Measurements from ENCODE around the gene RNF225. TPM values are rescaled to one million over a fixed set of nuclear protein-coding genes. Genes with fewer than 3 reads are reported as not detected.

The RNF225 gene
- total RNA-seq, 1 donor from 2014 or later, result not detected

DNA sequence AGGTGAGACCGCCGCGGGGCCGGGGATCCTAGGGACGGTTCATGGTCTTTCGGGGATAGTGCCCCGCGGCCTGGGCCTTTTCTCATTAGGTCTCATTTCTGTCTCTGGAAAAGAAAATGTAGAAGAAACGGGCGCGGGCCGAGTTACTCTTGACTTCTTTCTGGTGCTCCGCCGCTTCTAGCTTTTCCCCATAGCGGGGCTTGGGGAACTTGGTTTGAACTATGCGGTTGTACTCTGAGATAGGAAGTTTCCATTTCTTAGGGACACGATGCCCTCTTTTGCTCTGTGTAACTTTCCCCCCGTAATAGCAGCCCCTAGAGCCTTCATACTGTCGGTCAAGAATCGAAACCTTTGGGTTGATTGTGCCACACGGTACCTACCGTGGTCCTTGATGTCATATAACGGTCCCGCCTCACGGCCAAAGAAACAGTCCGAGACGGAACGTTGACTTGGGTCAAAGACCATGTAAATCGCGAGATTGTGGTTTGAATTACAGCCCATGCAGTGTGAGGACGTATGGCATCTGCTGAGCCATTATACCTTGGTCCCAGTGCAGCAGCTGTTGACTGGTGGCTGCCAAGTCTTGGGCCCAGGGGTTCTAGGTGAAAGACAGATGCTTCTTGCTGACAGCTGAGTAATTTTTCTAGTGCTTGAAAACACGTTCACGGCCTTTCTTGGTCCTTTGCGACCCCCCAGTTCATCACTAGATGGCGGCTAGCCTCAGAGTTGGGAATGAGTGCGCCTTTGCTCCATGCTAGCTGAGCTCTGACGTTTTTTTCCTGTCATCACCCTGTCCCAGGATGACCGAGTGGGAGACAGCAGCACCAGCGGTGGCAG is 7.9 kb upstream of the RNF225 start:
- Histone ChIP-seq H3K9ac (ENCODE audit: low read depth in 1 of 3, low read length in 3 of 3) (peak overlapping the region; percentile 69 to 99 (median 98)), H3K4me1 (ENCODE audit: control insufficient read depth in 3 of 3, insufficient read depth in 3 of 3, low read length in 3 of 3) (peaks cover 20 to 31% (median 31%) of the 10 kb centered on the region in 3 donors), H3K27me3 (ENCODE audit: control insufficient read depth in 3 of 3, insufficient read depth in 3 of 3, low read length in 3 of 3) (no peaks in the 10 kb centered on the region), H3K4me3 (ENCODE audit: low read length in 3 of 3) (peak overlapping the region; percentile 71 to 95 (median 91)), H3K36me3 (ENCODE audit: control insufficient read depth in 3 of 3, insufficient read depth in 3 of 3, low read length in 3 of 3) (peaks cover 9 to 15% (median 10%) of the 10 kb centered on the region in 3 donors), H3K9me3 (ENCODE audit: control insufficient read depth in 3 of 3, low read length in 3 of 3) (no peaks in the 10 kb centered on the region), H3K27ac (ENCODE audit: low read depth, low read length) (peak overlapping the region; percentile 98)

DNA sequence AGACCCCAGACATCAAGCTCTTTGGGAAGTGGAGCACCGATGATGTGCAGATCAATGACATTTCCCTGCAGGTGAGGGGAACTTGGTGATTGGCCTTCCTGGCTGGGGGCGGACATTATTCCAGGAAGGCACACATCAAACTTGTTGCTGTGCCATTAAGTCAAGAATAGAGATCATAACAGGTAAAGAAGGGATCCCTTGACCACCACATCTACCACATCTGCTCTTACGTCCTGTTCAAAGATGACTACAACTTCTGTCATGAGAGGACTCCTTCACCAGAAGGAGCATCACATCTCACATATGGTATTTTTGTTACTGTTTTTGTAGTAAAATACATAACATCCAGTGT is 7.3 kb upstream of the RNF225 start:
- Histone ChIP-seq H3K4me1 (ENCODE audit: control insufficient read depth in 3 of 3, insufficient read depth in 3 of 3, low read length in 3 of 3) (peaks cover 20 to 31% (median 31%) of the 10 kb centered on the region in 3 donors), H3K27ac (ENCODE audit: low read depth, low read length) (no peak overlapping the region), H3K9ac (ENCODE audit: low read depth in 1 of 3, low read length in 3 of 3) (peak overlapping the region; percentile 10 to 99 (median 98)), H3K27me3 (ENCODE audit: control insufficient read depth in 3 of 3, insufficient read depth in 3 of 3, low read length in 3 of 3) (no peaks in the 10 kb centered on the region), H3K9me3 (ENCODE audit: control insufficient read depth in 3 of 3, low read length in 3 of 3) (no peaks in the 10 kb centered on the region), H3K4me3 (ENCODE audit: low read length in 3 of 3) (peak overlapping the region; percentile 71 to 95 (median 91)), H3K36me3 (ENCODE audit: control insufficient read depth in 3 of 3, insufficient read depth in 3 of 3, low read length in 3 of 3) (peaks cover 15 to 21% (median 16%) of the 10 kb centered on the region in 3 donors)

DNA sequence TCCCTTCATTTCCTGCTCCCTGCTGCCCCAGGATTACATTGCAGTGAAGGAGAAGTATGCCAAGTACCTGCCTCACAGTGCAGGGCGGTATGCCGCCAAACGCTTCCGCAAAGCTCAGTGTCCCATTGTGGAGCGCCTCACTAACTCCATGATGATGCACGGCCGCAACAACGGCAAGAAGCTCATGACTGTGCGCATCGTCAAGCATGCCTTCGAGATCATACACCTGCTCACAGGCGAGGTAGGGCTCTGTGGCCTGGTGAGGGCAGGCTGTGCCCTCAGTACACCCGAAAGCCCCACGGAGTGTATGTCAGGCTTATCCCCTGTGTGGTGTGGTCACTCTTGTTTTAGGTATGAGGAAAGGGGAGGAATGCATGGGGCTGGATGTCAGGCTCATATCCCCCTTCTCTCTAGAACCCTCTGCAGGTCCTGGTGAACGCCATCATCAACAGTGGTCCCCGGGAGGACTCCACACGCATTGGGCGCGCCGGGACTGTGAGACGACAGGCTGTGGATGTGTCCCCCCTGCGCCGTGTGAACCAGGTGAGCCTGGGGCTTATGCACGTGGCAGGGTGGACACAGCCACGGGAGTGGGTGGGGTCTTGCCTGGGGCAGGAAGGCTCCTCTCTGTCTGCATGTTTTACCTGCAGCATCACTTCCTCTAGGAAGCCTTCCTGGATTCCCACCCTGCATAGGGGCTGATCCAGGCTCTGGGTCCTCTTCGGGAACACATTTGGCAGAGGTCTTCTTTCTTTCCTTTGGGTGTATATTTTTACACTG is 2.3 kb upstream of the RNF225 start:
- Histone ChIP-seq H3K4me3 (ENCODE audit: low read length in 3 of 3) (no peak overlapping the region), H3K36me3 (ENCODE audit: control insufficient read depth in 3 of 3, insufficient read depth in 3 of 3, low read length in 3 of 3) (peaks cover 33 to 39% (median 37%) of the 10 kb centered on the region in 3 donors), H3K27me3 (ENCODE audit: control insufficient read depth in 3 of 3, insufficient read depth in 3 of 3, low read length in 3 of 3) (peaks cover 20 to 26% (median 24%) of the 10 kb centered on the region in 3 donors), H3K27ac (ENCODE audit: low read depth, low read length) (no peak overlapping the region), H3K9me3 (ENCODE audit: control insufficient read depth in 3 of 3, low read length in 3 of 3) (no peaks in the 10 kb centered on the region), H3K9ac (ENCODE audit: low read depth in 1 of 3, low read length in 3 of 3) (no peak overlapping the region), H3K4me1 (ENCODE audit: control insufficient read depth in 3 of 3, insufficient read depth in 3 of 3, low read length in 3 of 3) (peaks cover 2 to 7% (median 5%) of the 10 kb centered on the region in 3 donors)

DNA sequence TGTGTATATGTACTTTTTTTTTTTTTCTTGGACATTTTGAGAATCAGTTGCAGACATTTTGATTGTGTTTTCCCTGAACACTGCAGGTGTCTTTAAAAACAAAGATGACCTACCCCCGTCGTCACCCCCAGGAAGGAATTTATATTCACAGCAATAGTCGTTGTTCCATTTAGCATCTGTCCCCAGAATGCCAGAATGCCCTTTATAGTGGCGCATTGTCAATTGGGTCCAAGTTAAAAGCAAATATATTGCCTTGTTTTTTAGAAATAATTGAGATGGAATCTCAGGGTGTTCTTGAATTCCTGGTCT is 1.8 kb upstream of the RNF225 start:
- H3K4me1 ChIP-seq (ENCODE audit: control insufficient read depth in 3 of 3, insufficient read depth in 3 of 3, low read length in 3 of 3), result peaks cover 0 to 4% (median 3%) of the 10 kb centered on the region in 3 donors
- H3K4me3 ChIP-seq (ENCODE audit: low read length in 3 of 3), result no peak overlapping the region
- H3K27ac ChIP-seq (ENCODE audit: low read depth, low read length), result no peak overlapping the region
- peaks cover 33 to 36% (median 34%) of the 10 kb centered on the region in 3 donors for H3K36me3 ChIP-seq (ENCODE audit: control insufficient read depth in 3 of 3, insufficient read depth in 3 of 3, low read length in 3 of 3)
- peaks cover 24 to 31% (median 25%) of the 10 kb centered on the region in 3 donors for H3K27me3 ChIP-seq (ENCODE audit: control insufficient read depth in 3 of 3, insufficient read depth in 3 of 3, low read length in 3 of 3)
- no peak overlapping the region for H3K9ac ChIP-seq (ENCODE audit: low read depth in 1 of 3, low read length in 3 of 3)
- H3K9me3 ChIP-seq (ENCODE audit: control insufficient read depth in 3 of 3, low read length in 3 of 3), result no peaks in the 10 kb centered on the region

DNA sequence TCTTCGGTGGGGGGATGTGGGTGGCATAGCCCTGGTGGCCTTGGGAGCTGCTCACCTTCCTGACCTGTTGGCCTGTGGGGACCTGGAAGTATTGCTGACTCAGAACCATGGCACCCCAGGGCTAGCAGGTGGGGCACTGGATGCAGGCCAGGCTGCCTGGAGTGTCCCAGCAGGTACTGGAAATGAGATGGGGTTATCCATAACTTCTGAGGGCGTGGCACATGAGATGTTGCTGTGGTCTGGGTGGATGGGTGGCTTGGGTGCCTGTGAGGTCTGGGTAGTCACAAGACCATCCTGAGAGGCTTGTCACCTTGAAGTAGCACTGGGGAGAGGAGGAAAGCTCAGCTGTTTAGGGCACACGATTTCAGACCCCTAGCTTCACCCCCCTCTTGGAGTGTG is 636 bp upstream of the RNF225 start:
- Histone ChIP-seq H3K27ac (ENCODE audit: low read depth, low read length) (no peak overlapping the region), H3K4me3 (ENCODE audit: low read length in 3 of 3) (no peak overlapping the region), H3K36me3 (ENCODE audit: control insufficient read depth in 3 of 3, insufficient read depth in 3 of 3, low read length in 3 of 3) (peaks cover 28 to 30% (median 29%) of the 10 kb centered on the region in 3 donors), H3K27me3 (ENCODE audit: control insufficient read depth in 3 of 3, insufficient read depth in 3 of 3, low read length in 3 of 3) (peaks cover 24 to 31% (median 31%) of the 10 kb centered on the region in 3 donors), H3K9me3 (ENCODE audit: control insufficient read depth in 3 of 3, low read length in 3 of 3) (no peaks in the 10 kb centered on the region), H3K9ac (ENCODE audit: low read depth in 1 of 3, low read length in 3 of 3) (no peak overlapping the region), H3K4me1 (ENCODE audit: control insufficient read depth in 3 of 3, insufficient read depth in 3 of 3, low read length in 3 of 3) (peaks cover 0 to 4% (median 3%) of the 10 kb centered on the region in 3 donors)

DNA sequence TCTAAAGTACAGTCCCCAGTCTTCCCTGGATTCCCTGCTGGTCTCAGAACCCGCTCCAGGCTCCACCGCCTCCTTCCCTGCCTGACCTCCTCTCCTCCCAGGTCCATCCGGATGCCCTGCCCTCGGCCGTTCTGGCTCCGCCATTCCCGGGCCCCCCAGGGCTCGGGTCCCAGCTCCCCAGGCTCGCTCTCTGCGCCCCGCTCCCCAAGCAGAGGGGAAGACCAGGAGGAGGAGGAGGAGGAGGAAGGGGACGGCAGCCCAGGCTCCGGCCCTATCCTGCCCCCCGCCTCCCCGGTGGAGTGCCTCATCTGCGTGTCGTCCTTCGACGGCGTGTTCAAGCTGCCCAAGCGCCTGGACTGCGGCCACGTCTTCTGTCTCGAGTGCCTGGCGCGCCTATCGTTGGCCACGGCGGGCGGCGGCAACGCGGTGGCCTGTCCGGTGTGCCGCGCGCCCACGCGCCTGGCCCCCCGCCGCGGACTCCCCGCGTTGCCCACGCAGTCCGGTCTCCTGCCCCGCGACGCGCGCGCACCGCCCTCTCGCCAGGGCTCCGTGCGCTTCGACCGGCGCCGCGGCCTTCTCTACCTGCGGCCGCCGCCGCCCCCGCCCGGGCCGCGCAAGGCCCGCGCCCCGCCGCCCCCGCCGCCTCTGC is 647 bp downstream of the RNF225 start:
- H3K27me3 ChIP-seq (ENCODE audit: control insufficient read depth in 3 of 3, insufficient read depth in 3 of 3, low read length in 3 of 3), result peaks cover 24 to 32% (median 31%) of the 10 kb centered on the region in 3 donors
- peaks cover 28 to 30% (median 29%) of the 10 kb centered on the region in 3 donors for H3K36me3 ChIP-seq (ENCODE audit: control insufficient read depth in 3 of 3, insufficient read depth in 3 of 3, low read length in 3 of 3)
- H3K4me1 ChIP-seq (ENCODE audit: control insufficient read depth in 3 of 3, insufficient read depth in 3 of 3, low read length in 3 of 3), result peaks cover 10 to 14% (median 12%) of the 10 kb centered on the region in 3 donors
- H3K9ac ChIP-seq (ENCODE audit: low read depth in 1 of 3, low read length in 3 of 3), result peak overlapping the region in 1 of 3 donors; percentile 8
- no peaks in the 10 kb centered on the region for H3K9me3 ChIP-seq (ENCODE audit: control insufficient read depth in 3 of 3, low read length in 3 of 3)
- no peak overlapping the region for H3K27ac ChIP-seq (ENCODE audit: low read depth, low read length)
- no peak overlapping the region for H3K4me3 ChIP-seq (ENCODE audit: low read length in 3 of 3)

DNA sequence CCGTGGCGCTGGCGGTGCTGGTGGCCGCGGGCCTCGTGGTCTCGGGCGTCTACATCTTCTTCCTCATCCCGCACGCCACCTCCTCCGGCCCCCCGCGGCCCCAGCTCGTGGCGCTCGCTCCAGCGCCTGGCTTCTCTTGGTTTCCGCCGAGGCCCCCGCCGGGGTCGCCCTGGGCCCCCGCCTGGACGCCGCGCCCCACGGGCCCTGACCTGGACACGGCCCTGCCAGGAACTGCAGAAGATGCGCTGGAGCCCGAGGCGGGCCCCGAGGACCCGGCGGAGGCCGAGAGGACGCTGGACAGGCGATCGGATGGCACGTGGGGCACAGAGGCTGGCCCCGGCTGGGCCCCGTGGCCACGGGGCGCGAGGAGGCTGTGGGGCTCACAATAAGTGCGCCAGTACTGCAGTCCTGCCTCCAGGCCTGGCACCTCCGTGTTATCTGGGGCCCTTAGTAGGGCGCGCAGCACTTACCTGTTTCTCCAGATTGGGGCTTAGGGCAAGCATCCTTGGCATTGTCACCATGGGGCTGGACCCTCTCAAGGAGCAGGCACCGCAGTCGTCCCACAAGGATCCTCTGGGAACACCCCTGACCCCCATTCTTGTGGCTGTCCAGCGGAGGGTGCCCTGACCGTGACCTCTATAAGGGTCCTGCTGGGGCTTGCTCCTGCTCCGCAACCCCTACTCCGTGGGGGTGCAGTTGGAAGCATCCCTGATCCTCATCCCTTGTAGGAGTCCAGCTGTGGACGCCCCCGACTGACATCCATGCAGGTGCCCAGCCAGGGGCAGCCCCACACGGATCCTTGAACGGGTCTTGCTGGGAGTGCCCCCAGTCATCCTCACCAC is 1.5 kb downstream of the RNF225 start:
- Histone ChIP-seq H3K9me3 (ENCODE audit: control insufficient read depth in 3 of 3, low read length in 3 of 3) (no peaks in the 10 kb centered on the region), H3K4me1 (ENCODE audit: control insufficient read depth in 3 of 3, insufficient read depth in 3 of 3, low read length in 3 of 3) (peaks cover 11 to 17% (median 15%) of the 10 kb centered on the region in 3 donors), H3K36me3 (ENCODE audit: control insufficient read depth in 3 of 3, insufficient read depth in 3 of 3, low read length in 3 of 3) (peaks cover 28 to 29% (median 28%) of the 10 kb centered on the region in 3 donors), H3K4me3 (ENCODE audit: low read length in 3 of 3) (no peak overlapping the region), H3K27ac (ENCODE audit: low read depth, low read length) (no peak overlapping the region), H3K9ac (ENCODE audit: low read depth in 1 of 3, low read length in 3 of 3) (no peak overlapping the region), H3K27me3 (ENCODE audit: control insufficient read depth in 3 of 3, insufficient read depth in 3 of 3, low read length in 3 of 3) (peaks cover 24 to 32% (median 31%) of the 10 kb centered on the region in 3 donors)

DNA sequence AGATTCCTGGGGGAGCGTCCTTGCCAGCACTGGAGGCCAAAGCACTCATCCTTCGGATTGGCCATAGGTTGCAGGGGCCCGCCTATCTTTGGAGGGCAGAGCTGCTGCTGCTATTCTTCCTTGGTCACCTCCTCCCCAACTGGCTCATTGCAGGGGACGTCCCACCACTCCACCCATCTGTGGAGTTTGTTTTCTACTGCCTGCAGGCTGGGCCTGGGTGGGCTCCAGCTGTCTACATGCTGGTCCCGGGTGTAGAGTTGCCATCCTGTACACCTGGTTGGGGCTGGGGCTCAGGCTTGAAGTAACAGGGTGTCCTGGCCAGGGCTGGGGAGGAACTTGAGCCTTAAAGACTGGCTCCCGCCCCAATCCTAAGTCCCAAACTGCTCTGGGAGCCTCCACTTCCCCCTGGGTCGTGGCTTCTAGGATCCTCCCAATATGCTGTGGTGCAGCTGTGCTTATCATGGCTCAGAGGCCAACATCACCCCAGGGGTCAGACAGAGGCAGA is 2.1 kb downstream of the RNF225 start:
- Histone ChIP-seq H3K9ac (ENCODE audit: low read depth in 1 of 3, low read length in 3 of 3) (no peak overlapping the region), H3K9me3 (ENCODE audit: control insufficient read depth in 3 of 3, low read length in 3 of 3) (no peaks in the 10 kb centered on the region), H3K27ac (ENCODE audit: low read depth, low read length) (no peak overlapping the region), H3K4me3 (ENCODE audit: low read length in 3 of 3) (no peak overlapping the region), H3K27me3 (ENCODE audit: control insufficient read depth in 3 of 3, insufficient read depth in 3 of 3, low read length in 3 of 3) (peaks cover 24 to 32% (median 31%) of the 10 kb centered on the region in 3 donors), H3K4me1 (ENCODE audit: control insufficient read depth in 3 of 3, insufficient read depth in 3 of 3, low read length in 3 of 3) (peaks cover 11 to 20% (median 17%) of the 10 kb centered on the region in 3 donors), H3K36me3 (ENCODE audit: control insufficient read depth in 3 of 3, insufficient read depth in 3 of 3, low read length in 3 of 3) (peaks cover 25 to 27% (median 27%) of the 10 kb centered on the region in 3 donors)

DNA sequence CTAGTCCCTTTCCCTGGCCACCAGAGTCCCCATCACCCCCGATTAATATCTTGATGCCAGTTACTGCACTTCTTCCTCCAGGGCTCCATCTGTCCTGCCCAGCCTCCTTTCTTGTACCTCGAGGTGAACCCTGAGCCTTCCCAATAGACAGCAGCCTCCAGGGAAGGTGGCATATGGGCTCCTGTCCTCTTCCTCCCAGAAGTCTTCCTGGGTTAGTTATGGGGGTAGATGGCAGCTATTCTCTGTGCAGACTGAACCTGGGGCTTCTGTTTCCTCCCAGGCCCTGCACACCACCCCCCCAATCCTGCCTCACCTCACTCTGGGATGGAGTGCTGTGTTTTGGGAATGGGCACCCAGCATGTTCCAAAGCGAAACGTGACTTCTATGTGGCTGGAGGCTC is 2.6 kb downstream of the RNF225 start:
- H3K4me3 ChIP-seq (ENCODE audit: low read length in 3 of 3), result no peak overlapping the region
- peaks cover 24 to 32% (median 31%) of the 10 kb centered on the region in 3 donors for H3K27me3 ChIP-seq (ENCODE audit: control insufficient read depth in 3 of 3, insufficient read depth in 3 of 3, low read length in 3 of 3)
- no peak overlapping the region for H3K9ac ChIP-seq (ENCODE audit: low read depth in 1 of 3, low read length in 3 of 3)
- H3K27ac ChIP-seq (ENCODE audit: low read depth, low read length), result no peak overlapping the region
- no peaks in the 10 kb centered on the region for H3K9me3 ChIP-seq (ENCODE audit: control insufficient read depth in 3 of 3, low read length in 3 of 3)
- peaks cover 11 to 20% (median 17%) of the 10 kb centered on the region in 3 donors for H3K4me1 ChIP-seq (ENCODE audit: control insufficient read depth in 3 of 3, insufficient read depth in 3 of 3, low read length in 3 of 3)
- peaks cover 20 to 22% (median 22%) of the 10 kb centered on the region in 3 donors for H3K36me3 ChIP-seq (ENCODE audit: control insufficient read depth in 3 of 3, insufficient read depth in 3 of 3, low read length in 3 of 3)

Measured in skeletal muscle tissue (tissue), 4 donors.